ENCODE results near the gene LINGO4.
"Not testable (repeated sequence)": the region's sequence is repeated elsewhere in the genome, so short reads cannot be mapped to it uniquely, and the experiment has no call there.

Gene LINGO4

DNA sequence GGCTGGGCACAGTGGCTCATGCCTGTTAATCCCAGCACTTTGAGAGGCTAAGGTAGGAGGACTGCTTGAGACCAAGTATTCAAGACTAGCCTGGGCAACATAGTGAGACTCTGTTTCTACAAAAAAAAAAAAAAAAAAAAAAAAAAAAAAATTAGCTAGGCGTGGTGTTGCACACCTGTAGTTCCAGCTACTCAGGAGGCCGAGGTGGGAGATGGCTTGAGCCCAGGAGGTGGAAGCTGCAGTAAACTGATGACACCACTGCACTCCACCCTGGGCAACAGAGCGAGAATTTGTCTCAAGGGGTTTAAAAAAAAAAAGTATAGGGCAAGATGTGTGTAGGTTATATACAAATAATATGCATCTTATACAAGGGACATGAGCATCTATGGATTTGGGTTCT, 17.5 kb downstream of the LINGO4 start:
- no peak for DNase-seq (ENCODE audit: low read depth in 1 of 2, low spot score in 1 of 2)

DNA sequence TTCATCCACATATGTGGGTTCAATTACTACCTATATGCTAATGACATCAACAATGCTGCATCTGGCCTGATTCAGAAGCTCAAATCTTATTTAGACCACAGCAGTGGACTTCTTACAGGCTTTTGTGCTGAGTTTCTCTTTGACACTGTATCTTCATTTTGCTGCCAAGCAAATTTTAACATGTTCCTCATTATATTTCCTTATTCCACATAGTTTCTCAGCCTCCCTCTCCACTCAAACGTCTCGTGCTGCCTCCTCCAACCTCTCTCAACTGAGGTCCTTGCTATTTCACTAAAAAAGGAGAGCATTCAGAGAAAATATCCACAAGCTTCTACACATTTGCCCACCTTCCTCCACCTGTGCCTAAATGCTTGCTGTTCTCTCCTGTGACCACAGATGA, 21.4 kb downstream of the LINGO4 start:
- DNase-seq (ENCODE audit: low read depth in 1 of 2, low spot score in 1 of 2): no peak

DNA sequence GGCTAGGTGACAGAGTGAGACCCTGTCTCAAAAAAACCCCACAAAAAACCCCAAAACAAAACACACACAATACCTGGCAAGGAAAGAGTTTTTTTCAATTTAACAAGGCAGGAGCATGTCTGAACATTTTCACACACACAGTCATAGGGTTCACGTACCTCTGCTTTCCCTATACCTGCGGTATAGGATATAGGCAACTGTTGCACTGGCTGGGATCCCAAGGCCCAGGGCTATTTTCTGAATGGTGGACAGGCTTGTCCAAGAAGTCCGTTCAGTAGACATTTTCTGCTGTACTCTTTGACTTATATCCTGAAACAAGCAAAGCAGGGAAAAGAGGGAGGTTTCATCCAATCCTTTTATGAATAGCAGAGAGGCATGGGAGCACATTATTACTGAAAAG, 22.5 kb downstream of the LINGO4 start:
- no peak for DNase-seq (ENCODE audit: low read depth in 1 of 2, low spot score in 1 of 2)

DNA sequence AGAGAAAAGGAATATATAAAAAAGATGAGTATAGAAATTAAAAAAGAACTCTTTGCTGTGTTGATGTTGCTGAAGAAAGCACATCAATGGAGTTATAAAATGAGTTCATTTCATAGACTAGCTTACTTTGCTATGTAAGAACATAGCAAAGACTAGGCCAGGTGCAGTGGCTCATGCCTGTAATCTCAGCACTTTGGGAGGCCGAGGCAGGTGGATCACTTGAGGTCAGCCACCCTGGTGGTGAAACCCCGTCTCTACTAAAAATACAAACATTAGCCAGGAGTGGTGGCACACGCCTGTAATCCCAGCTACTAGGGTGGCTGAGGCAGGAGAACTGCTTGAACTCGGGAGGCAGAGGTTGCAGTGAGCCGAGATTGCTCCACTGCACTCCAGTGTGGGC, 23.2 kb downstream of the LINGO4 start:
- DNase-seq (ENCODE audit: low read depth in 1 of 2, low spot score in 1 of 2): not testable (repeated sequence)

DNA sequence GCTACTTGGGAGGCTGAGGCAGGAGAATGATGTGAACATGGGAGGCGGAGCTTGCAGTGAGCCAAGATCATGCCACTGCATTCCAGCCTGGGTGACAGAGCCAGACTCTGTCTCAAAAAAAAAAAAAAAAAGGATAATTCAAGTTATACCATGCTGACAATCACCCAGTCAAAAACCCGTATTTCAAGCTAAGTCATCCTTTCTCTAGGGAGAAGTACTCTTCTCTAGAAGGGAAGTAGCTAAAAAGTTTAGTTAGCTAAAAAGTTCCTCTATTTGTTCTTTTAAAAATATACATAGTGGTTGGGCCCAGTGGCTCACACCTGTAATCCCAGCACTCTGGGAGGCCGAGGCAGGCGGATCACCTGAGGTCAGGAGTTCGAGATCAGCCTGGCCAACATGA, 24.5 kb downstream of the LINGO4 start:
- not testable (repeated sequence) for DNase-seq (ENCODE audit: low read depth in 1 of 2, low spot score in 1 of 2)

DNA sequence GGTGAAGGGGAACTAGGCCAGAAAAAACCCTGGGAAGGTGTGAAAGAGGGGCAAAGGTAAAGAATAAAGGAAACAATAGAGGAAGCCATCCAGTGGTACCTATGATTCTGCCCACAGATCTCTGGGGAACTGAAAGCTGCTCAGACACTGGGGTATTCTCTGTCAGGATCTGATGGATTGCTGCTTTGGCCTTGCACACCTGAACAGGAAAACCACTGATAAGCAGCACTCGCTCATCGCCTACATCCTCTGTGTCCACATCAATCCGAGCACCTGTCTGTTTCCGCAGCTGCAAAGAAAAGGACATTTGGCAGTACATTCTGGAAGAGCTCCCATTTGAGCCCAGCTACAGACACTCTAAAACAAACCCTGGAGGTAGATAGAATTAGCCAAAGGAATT, 25.4 kb downstream of the LINGO4 start:
- DNase-seq (ENCODE audit: low read depth in 1 of 2, low spot score in 1 of 2): no peak

DNA sequence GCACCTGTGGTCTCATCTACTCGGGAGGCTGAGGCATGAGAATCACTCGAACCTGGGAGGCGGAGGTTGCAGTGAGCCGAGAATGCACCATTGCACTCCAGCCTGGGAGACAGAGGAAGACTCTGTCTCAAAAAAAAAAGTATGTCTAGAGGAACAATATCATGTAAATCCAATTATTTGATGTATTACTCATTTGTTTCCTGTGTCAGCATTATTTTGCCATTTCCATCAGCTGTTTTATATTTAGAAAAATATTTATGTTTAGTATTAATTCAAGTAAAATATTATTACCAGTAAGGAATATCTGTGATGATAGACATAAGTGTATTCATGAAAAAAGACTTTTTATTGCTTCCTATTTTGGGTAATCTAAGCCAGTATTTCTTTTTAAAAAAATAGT, 27.9 kb downstream of the LINGO4 start:
- DNase-seq (ENCODE audit: low read depth in 1 of 2, low spot score in 1 of 2): no peak

DNA sequence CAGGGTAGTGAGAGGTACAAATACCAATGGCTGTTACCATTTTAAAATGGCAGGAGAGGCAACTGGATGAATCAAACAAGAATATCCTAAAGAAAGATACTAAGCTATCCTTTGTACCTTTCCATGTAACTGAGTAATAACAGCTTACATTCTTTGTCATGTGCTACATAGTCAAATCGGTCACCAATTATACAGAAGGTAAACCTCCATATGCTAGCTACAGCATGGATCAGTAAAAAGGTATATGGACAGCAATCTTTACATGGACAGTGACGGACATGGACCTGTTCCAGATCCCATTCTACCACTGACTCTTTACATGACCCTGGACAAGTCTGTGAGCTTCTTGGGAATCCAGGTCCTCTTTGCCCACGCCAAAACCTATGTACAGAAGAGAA, 28.6 kb downstream of the LINGO4 start:
- DNase-seq (ENCODE audit: low read depth in 1 of 2, low spot score in 1 of 2): no peak

DNA sequence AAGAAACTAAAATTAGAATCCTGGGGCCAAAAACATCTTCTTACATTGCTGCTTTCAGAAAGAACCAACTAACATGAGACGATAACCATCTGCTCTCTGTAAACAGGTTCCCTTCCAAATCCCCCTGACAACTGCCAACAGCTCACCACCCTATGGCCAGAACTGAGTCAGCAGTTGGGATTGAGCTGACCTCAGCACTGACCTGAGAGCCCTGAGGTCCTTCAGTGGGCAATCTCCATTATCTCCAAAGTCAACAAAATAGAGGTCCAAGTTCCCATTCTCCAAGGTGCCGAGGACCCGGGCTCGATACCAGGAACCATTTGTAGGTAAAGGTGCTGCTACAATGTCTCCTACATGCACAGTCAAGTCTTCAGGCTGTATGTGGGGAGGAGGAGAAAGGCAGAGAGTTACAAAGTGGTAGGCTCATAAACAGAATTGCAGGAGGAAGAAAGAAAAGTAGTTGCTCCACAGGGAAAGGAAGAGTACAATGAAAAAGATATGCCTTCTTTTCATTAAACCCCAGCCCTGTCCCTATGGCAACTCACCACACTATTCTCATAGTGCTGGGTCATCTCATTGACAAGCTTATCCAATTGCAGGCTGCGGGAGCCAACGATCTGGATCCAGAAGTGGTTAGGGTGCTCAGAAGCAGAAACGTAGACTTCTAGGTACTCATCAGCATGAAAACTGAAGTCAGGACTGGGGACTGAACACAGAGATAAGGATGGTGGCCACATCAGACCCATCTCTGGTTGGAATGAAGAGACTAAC, 29.1 kb downstream of the LINGO4 start:
- DNase-seq (ENCODE audit: low read depth in 1 of 2, low spot score in 1 of 2): no peak

DNA sequence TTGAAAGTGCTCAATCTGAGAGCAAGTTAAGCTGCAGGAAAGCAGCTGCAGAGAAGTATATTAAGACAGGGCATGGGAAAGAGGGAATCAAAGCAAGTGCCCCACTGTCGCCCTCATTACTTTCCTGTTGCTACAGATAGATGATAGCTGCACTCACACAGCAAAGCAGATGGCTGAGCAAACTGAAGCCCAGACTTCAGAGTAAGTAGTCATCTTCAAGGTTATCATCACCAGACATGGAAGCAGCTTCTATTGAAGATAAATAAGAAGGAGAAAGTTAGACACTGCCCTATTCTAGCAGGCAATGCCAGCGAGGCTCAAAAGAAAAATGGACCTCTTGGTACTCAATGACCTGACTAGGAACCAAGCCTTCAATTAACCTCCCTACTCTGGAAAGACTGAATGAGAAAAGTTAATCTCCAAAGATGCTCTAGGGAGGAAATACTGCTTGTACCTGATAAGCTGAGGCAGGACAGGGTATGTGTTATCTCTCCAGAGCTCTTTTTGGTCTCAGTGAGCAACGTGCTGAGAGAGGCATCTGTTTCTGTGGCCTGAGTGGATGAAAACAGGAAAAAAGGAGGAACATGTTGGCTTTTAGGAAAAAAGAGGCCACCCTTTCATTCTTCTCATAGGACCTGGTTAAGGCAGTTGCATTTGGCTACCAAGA, 30.8 kb downstream of the LINGO4 start:
- no peak for DNase-seq (ENCODE audit: low read depth in 1 of 2, low spot score in 1 of 2)

DNA sequence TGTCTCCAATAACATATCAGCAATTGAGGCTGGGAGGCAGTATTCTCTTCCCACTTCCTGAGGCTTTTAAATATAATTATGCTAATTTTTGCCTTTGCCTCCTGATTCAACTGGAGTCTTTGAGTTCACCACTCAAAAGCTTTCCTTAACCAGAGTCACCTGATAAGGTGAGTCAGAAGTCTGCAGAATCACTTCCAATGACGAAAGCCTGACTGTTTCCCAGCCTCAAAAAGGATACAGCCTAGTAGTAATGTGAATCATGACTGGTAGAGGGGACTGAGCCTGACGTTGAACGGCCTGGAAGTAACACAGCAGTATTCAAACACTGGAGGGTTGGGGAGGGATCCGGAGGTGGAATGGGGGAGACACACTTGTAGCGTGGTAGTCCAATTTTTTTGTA, 31.5 kb downstream of the LINGO4 start:
- no peak for DNase-seq (ENCODE audit: low read depth in 1 of 2, low spot score in 1 of 2)

DNA sequence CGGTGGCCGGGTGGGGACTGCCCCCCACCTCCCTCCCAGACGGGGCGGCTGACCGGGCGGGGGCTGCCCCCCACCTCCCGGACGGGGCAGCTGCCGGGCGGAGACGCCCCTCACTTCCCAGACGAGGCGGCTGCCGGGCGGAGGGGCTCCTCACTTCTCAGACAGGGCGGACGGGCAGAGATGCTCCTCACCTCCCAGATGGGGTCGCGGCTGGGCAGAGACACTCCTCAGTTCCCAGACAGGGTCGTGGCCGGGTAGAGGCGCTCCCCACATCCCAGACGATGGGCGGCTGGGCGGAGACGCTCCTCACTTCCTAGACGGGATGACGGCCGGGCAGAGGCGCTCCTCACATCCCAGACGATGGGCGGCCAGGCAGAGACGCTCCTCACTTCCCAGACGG, 35.9 kb downstream of the LINGO4 start:
- not testable (repeated sequence) for DNase-seq (ENCODE audit: low read depth in 1 of 2, low spot score in 1 of 2)

DNA sequence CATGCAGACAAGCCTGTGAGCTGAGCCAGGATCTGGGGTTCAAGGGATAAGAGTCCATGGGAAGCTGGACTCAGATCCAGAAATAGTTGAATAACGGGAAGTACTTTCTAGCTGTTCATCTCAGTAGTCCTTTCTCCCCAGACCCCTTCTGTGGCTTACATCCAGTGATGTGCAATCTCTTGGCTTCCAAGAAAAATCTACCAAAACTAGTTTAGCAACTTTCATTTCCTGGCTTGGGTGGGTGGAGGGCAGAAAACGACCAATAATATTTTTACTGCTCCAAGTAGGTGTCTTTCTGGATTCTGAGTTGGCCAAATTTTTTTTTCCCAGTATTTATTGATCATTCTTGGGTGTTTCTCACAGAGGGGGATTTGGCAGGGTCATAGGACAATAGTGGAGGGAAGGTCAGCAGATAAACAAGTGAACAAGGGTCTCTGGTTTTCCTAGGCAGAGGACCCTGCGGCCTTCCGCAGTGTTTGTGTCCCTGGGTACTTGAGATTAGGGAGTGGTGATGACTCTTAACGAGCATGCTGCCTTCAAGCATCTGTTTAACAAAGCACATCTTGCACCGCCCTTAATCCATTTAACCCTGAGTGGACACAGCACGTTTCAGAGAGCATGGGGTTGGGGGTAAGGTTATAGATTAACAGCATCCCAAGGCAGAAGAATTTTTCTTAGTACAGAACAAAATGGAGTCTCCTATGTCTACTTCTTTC, 36.7 kb downstream of the LINGO4 start:
- DNase-seq (ENCODE audit: low read depth in 1 of 2, low spot score in 1 of 2): not testable (repeated sequence)

DNA sequence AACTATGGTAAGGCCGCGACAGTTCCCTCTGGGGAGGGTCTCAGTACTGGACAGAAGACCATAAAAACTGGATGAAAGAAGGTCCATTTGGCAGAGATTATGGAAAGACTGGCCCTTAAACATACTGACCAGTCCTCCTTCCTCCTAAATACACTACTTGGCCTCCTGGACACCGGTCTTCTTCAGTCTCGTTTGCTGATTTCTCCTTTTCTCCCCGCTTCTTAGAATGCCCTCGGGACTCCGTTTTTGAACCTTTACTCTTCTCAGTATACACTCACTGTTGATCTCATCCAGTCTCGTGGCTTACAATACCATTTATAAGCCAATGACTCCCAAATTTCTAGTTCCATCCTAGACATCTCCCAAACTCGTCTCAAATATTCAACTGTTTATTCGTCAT, 41.2 kb downstream of the LINGO4 start:
- no peak for DNase-seq (ENCODE audit: low read depth in 1 of 2, low spot score in 1 of 2)

DNA sequence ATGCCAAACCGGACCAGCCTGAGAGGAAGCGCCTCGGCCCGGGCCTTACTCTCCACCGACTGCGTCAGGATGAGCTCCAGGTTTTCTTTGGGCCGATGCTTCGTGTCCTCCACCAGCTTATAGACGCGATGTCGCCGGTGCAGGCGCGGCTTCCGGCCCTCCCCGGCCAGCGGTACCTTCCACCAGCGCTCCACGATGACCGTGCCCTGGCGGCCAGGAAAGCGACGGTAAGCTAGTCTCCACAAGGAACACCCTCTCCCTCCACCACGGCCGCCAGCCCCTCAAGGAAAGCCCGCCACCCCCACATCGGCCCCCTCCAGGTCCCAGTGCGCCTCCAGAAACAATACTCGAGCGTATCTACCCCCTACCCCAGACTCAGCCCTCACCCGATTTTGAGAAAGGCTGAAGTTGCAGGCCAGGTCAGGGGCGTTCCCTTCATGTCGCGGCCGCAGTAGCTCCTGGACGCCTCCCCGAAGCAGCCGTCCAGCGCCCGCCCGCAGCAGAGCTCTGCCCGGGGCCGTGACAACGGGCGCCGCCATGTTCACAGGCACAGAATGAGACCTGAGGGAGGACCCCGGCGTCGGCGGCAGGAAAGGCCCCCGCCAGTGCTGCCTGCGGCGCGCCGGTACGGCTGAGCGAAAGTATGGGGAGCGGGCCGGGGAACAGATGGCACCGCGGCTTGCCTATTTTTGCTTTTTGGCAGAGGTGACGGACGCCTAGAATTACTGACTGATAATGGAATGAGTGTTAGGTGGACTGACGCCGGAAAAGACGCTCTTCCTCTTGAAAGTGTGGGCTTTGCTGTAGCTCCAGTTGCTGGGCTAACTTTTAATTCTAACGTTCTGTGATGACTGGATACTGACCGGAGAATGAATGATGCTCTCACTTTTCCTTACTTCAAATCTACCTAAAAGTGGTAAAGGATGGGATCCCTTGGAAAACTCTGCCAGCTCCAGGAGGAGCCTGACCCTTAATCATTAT, 42.0 kb downstream of the LINGO4 start, which contains the start of gene MRPL9:
Gene MRPL9 (minus strand): TSS at position 556 of the 981 bp plus-strand sequence. CDS start 17 bp downstream, at position 539.
- peak; percentile 74 to 80 for DNase-seq (ENCODE audit: low read depth in 1 of 2, low spot score in 1 of 2)

DNA sequence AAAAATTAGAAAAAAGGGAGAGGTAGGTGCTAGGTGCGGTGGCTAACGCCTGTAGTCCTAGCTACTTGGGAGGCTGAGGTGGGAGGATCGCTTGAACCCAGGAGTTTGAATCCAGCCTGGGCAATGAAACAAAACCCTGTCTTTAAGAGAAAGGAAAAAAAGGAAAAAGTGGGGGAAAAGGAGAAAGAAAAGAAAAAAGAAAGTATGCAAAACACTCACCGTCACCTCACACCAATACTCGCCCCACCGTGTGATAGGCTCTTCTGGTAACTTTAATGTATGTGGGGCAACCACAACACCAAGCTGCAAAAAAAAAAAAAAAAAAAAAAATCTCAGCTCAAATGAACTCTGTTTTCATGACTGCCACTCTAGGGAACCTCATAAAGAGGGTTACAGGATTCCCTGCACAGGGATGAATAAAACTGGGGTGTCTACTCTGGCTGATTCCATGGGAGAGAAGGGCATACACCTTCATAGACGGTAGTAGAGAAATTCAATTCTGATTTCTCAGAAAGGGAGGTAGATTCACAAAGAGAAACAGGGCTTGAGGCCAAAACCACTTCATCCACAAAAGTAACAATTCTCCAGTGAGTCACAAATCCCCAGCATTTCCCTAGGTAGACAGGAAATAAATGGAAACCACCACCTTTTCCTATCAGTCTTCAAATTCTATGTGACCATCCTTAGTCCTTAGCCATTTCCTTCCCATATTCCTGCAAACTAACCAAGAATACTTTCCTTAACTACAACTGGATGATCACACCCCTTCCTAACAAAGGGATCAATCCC, 44.4 kb downstream of the LINGO4 start:
- no peak for DNase-seq (ENCODE audit: low read depth in 1 of 2, low spot score in 1 of 2)

DNA sequence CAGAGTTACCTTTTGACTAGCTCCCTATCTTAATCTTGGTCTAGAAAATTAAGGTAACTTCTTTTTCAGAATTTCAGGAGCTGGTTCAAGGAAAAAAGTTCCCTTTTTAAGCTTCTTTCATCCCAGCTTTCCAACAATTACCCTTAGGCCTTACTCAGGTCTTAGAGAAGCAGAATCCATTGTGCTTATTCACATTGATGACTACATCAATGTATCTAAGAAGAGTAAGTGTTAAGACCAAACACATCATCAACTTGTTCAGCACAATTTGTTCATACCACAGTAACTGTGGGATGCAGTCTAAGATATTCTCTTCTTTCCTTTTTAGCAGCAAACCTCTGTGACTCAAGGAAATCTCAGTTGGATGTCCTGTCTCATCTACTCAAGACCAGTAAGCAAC, 46.0 kb downstream of the LINGO4 start:
- DNase-seq (ENCODE audit: low read depth in 1 of 2, low spot score in 1 of 2): no peak

DNA sequence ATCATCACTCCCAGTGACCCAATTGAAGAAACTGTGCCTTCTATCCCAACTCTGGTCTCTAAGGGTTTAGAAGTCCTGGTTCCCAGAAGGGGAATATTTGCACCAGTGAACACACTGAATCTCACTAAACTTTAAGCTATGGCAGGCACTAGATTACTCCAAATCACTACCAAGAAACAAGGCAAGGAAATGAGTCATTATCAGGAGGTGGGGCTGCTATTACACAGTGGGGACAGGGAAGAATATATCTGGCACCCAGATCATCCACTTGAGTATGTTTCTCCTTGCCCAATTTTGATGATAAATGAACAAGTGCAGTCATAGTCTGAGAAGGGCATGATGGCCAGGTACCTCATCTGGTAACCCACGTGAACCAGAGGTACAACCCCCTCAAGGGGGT, 48.9 kb downstream of the LINGO4 start:
- DNase-seq (ENCODE audit: low read depth in 1 of 2, low spot score in 1 of 2): no peak
